Esophagus muscularis mucosa (tissue), 4 donors: ENCODE measurements around the gene TMEM219. TPM values are rescaled to one million over a fixed set of nuclear protein-coding genes. Genes with fewer than 3 reads are reported as not detected.
"Not testable (repeated sequence)": the region's sequence is repeated elsewhere in the genome, so short reads cannot be mapped to it uniquely, and the experiment has no call there.

Experiments
- DNase-seq: peaks from one replicate; pipeline ENCODE4 v3.0.0-alpha.2; 2017; ENCODE audit errors: extremely low spot score
- H3K27ac ChIP-seq, 4 donors: fragments of 200-600 bp; sonication (generic); replicated peaks in 1 of 4; 1 replicate in 3 of 4; 2 replicates in 1 of 4; pipeline ENCODE4 v1.5.1; 2016 to 2019; ENCODE audit warnings: mild to moderate bottlenecking in 1 of 4
- H3K27me3 ChIP-seq, 4 donors: fragments of 200-600 bp; sonication (generic); one replicate each; pipeline versions ENCODE4 v1.5.1 to v1.6.0; 2016 to 2019
- H3K36me3 ChIP-seq, 4 donors: fragments of 200-600 bp; sonication (generic); one replicate each; pipeline ENCODE4 v1.5.1; 2016 to 2019
- H3K4me1 ChIP-seq, 4 donors: fragments of 200-600 bp; sonication (generic); one replicate each; pipeline ENCODE4 v1.5.1; 2016 to 2019
- H3K4me3 ChIP-seq, 4 donors: fragments of 200-600 bp; sonication (generic); 1 replicate in 2 of 4; 2 replicates in 2 of 4; pipeline ENCODE4 v1.5.1; 2016 to 2019; ENCODE audit warnings: mild to moderate bottlenecking in 4 of 4, moderate library complexity in 1 of 4
- H3K9me3 ChIP-seq, 4 donors: fragments of 200-600 bp; sonication (generic); 1 replicate in 3 of 4; 2 replicates in 1 of 4; pipeline ENCODE4 v1.5.1; 2016 to 2019
- EP300 ChIP-seq: sonication (generic); formaldehyde crosslinking; IDR thresholded peaks from one replicate; pipeline ENCODE4 v1.6.1; 2017; ENCODE audit warnings: antibody characterized with exemption
- POLR2A ChIP-seq: fragments of 450-650 bp; IDR thresholded peaks from one replicate; pipeline ENCODE4 v1.6.1; 2017; ENCODE audit warnings: antibody characterized with exemption, moderate library complexity, mild to moderate bottlenecking, low read depth
- POLR2AphosphoS5 ChIP-seq, 2 donors: sonication (generic); formaldehyde crosslinking; IDR thresholded peaks; one replicate each; pipeline ENCODE4 v1.6.1; 2017; ENCODE audit warnings: antibody characterized with exemption in 2 of 2
- WGBS: methylation state at CpG from one replicate; pipeline ENCODE4 v1.1.5; 2018; 5-methylcytosine and 5-hydroxymethylcytosine counted together
- intact Hi-C: fragments of 100-400 bp; cut with DNase I; formaldehyde crosslinking; loops from one replicate; pipeline ENCODE4 v1.15.1; 2023
- total RNA-seq, 4 donors: library from RNA; depleted of rRNA; stranded (reverse); fragments of >200 nt; gene quantifications; one replicate each; pipeline versions ENCODE4 v1.1.0 to v1.2.1, GENCODE V29; 2016
- TF ChIP-seq, protein P1 (sequence below), 3 experiments: fragments of 200-600 bp in 2 of 3; fragments of 450-650 bp in 1 of 3; sonication (generic) in 2 of 3; IDR thresholded peaks; one replicate each; pipeline ENCODE4 v1.5.1; 2017 to 2019; ENCODE audit warnings: antibody characterized with exemption in 3 of 3, mild to moderate bottlenecking in 2 of 3, moderate library complexity in 1 of 3

TMEM219 gene
- total RNA-seq, 4 donors from 2014 or later = 96.8 to 114 (median 105) TPM

DNA sequence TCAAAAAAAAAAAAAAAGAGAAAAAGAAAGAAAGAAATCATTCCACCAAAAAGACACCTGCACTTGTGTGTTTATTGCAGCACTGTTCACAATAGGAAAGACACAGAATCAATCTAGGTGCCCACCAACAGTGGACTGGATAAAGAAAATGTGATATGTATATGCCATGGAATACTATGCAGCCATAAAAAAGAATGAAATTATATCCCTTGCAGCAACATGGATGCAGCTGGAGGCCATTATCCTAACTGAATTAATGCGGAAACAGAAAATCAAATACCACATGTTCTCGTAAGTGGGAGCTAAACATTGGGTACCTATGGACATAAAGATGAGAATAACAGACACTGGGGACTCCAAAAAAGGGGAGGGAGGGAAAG, 55.4 kb downstream of the TMEM219 start:
- no peaks in the 10 kb centered on the region for H3K36me3 ChIP-seq
- TF ChIP-seq POLR2A (no peak), EP300 (no peak), POLR2AphosphoS5 (IDR thresholded peaks at IDR 0.05) (no peak)
- TF ChIP-seq, protein P1, sequence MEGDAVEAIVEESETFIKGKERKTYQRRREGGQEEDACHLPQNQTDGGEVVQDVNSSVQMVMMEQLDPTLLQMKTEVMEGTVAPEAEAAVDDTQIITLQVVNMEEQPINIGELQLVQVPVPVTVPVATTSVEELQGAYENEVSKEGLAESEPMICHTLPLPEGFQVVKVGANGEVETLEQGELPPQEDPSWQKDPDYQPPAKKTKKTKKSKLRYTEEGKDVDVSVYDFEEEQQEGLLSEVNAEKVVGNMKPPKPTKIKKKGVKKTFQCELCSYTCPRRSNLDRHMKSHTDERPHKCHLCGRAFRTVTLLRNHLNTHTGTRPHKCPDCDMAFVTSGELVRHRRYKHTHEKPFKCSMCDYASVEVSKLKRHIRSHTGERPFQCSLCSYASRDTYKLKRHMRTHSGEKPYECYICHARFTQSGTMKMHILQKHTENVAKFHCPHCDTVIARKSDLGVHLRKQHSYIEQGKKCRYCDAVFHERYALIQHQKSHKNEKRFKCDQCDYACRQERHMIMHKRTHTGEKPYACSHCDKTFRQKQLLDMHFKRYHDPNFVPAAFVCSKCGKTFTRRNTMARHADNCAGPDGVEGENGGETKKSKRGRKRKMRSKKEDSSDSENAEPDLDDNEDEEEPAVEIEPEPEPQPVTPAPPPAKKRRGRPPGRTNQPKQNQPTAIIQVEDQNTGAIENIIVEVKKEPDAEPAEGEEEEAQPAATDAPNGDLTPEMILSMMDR (IDR thresholded peaks at IDR 0.05) = no peak
- no peaks in the 10 kb centered on the region for H3K9me3 ChIP-seq
- H3K4me3 ChIP-seq = no peak overlapping the region
- H3K27me3 ChIP-seq = peaks cover 0 to 7% (median 1%) of the 10 kb centered on the region in 4 donors
- peaks cover 6 to 14% (median 13%) of the 10 kb centered on the region in 4 donors for H3K4me1 ChIP-seq
- H3K27ac ChIP-seq = no peak overlapping the region
- intact Hi-C loops = no loop called here
- WGBS = 91% methylated on average over 2 of the region's 2 CpGs
- DNase-seq = no peak

DNA sequence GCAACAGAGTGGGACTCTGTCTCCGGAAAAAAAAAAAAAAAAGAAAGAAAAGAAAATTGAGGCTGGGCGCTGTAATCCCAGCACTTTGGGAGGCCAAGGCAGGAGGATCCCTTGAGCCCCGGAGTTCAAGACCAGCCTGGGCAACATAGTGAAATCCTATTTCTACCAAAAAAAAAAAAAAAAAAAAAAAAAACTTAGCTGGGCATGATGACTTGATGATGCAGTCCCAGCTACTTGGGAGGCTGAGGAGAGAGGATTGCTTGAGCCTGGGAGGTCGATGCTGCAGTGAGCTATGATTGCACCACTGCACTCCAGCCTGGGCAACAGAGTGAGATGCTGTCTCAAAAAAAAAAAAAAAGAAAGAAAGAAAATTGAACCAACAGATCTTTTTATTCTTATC, 56.1 kb downstream of the TMEM219 start:
- H3K36me3 ChIP-seq, H3K4me3 ChIP-seq, intact Hi-C loops, DNase-seq, H3K27me3 ChIP-seq, H3K27ac ChIP-seq, H3K9me3 ChIP-seq: not testable (repeated sequence)
- WGBS = 88% methylated on average over 4 of the region's 4 CpGs
- peaks cover 6 to 14% (median 13%) of the 10 kb centered on the region in 4 donors for H3K4me1 ChIP-seq

DNA sequence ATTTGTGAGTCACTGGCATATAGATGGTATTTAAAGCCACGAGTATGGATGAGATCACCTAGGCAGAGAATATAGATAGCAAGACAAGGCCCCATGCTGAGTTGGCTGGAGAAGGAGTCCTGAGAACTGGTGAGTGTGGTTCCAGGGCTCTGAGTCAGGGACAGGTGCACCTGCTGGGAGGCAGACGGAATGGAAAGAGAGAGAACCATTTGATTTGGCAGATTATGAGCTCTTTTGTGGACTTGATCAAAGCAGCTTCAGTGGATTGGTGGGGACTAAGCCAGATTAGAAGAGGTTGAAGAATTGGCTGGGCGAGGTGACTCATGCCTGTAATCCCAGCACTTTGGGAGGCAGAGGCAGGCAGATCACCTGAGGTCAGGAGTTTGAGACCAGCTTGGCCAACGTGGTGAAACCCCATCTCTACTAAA, 56.9 kb downstream of the TMEM219 start:
- Histone ChIP-seq H3K27ac (no peak overlapping the region), H3K4me1 (peaks cover 6 to 14% (median 13%) of the 10 kb centered on the region in 4 donors), H3K27me3 (no peaks in the 10 kb centered on the region), H3K9me3 (no peaks in the 10 kb centered on the region), H3K4me3 (no peak overlapping the region), H3K36me3 (no peaks in the 10 kb centered on the region)
- 75% methylated on average over 4 of the region's 4 CpGs for WGBS
- intact Hi-C loops = no loop called here
- TF ChIP-seq POLR2A (no peak), POLR2AphosphoS5 (IDR thresholded peaks at IDR 0.05) (no peak), EP300 (no peak)
- TF ChIP-seq, protein P1 (IDR thresholded peaks at IDR 0.05) = no peak
- DNase-seq = no peak

Other genes with a start within 250 kb of the TMEM219 start
- gene C16orf54, start 216.1 kb upstream of the TMEM219 start, total RNA-seq = 1 to 10 TPM; 1.3 to 2.5 (median 1.8) TPM
- under 1 TPM in 1 of 4 donors, not detected in 3; 0.23 TPM for gene ZG16, start 183.8 kb upstream of the TMEM219 start, total RNA-seq
- 10 to 100 TPM; 10.8 to 12.3 (median 11.8) TPM for gene KIF22, start 171.3 kb upstream of the TMEM219 start, total RNA-seq
- 100 to 1,000 TPM; 120 to 284 (median 158) TPM for gene MAZ, start 155.6 kb upstream of the TMEM219 start, total RNA-seq
- 10 to 100 TPM in 1 of 4 donors, 1 to 10 TPM in 3; 3.6 to 11.2 (median 6.7) TPM for gene PRRT2, start 149.9 kb upstream of the TMEM219 start, total RNA-seq
- gene PAGR1, start 145.9 kb upstream of the TMEM219 start, total RNA-seq = 10 to 100 TPM; 20.9 to 26.9 (median 26.5) TPM
- gene MVP, start 141.6 kb upstream of the TMEM219 start, total RNA-seq = 100 to 1,000 TPM; 101 to 156 (median 123) TPM
- gene CDIPT, start 98.9 kb upstream of the TMEM219 start, total RNA-seq = 100 to 1,000 TPM; 105 to 178 (median 141) TPM
- 1 to 10 TPM in 2 of 4 donors, under 1 TPM in 2; 0.84 to 7.9 (median 1.0) TPM for gene SEZ6L2, start 62.5 kb upstream of the TMEM219 start, total RNA-seq
- gene ASPHD1, start 61.6 kb upstream of the TMEM219 start, total RNA-seq = under 1 TPM in 1 of 4 donors, not detected in 3; 0.33 TPM
- gene KCTD13, start 35.9 kb upstream of the TMEM219 start, total RNA-seq = 10 to 100 TPM; 14.4 to 25.7 (median 18.8) TPM
- 10 to 100 TPM; 40.9 to 63.6 (median 51.4) TPM for gene TAOK2, start 11.8 kb downstream of the TMEM219 start, total RNA-seq
- 10 to 100 TPM; 20.8 to 39.4 (median 22.1) TPM for gene HIRIP3, start 33.5 kb downstream of the TMEM219 start, total RNA-seq
- 10 to 100 TPM; 38.2 to 58.1 (median 43.5) TPM for gene INO80E, start 34.2 kb downstream of the TMEM219 start, total RNA-seq
- gene DOC2A, start 48.9 kb downstream of the TMEM219 start, total RNA-seq = under 1 TPM in 2 of 4 donors, not detected in 2; 0.50 to 0.83 TPM
- not detected for gene C16orf92, start 61.1 kb downstream of the TMEM219 start, total RNA-seq
- gene TLCD3B, start 69.2 kb downstream of the TMEM219 start, total RNA-seq = under 1 TPM in 1 of 4 donors, not detected in 3; 0.23 TPM
- gene ALDOA, start 103.7 kb downstream of the TMEM219 start, total RNA-seq = 1,000 to 10,000 TPM; 1,300 to 1,765 (median 1,454) TPM
- gene PPP4C, start 113.9 kb downstream of the TMEM219 start, total RNA-seq = 10 to 100 TPM; 43.6 to 61.3 (median 51.5) TPM
- 1 to 10 TPM in 1 of 4 donors, under 1 TPM in 3; 0.42 to 1.3 (median 0.67) TPM for gene TBX6, start 129.8 kb downstream of the TMEM219 start, total RNA-seq
- gene YPEL3, start 134.1 kb downstream of the TMEM219 start, total RNA-seq = 100 to 1,000 TPM in 3 of 4 donors, 10 to 100 TPM in 1; 72.7 to 222 (median 154) TPM
- 1 to 10 TPM in 3 of 4 donors, under 1 TPM in 1; 0.66 to 3.7 (median 2.2) TPM for gene GDPD3, start 151.5 kb downstream of the TMEM219 start, total RNA-seq
- gene MAPK3, start 161.1 kb downstream of the TMEM219 start, total RNA-seq = 10 to 100 TPM; 40.4 to 70.8 (median 56.9) TPM
- gene CORO1A, start 221.5 kb downstream of the TMEM219 start, total RNA-seq = 10 to 100 TPM; 11.0 to 33.5 (median 23.1) TPM
- gene BOLA2B, start 231.6 kb downstream of the TMEM219 start, total RNA-seq = 100 to 1,000 TPM in 2 of 4 donors, 10 to 100 TPM in 2; 43.4 to 205 (median 116) TPM
- gene SLX1A, start 231.8 kb downstream of the TMEM219 start, total RNA-seq = 10 to 100 TPM; 12.9 to 27.1 (median 23.1) TPM
- 10 to 100 TPM in 3 of 4 donors, 1 to 10 TPM in 1; 2.5 to 23.7 (median 15.0) TPM for gene SULT1A3, start 237.2 kb downstream of the TMEM219 start, total RNA-seq